KOPT-K1 (cell line): ENCODE data around the gene PWP1.
"Not testable (repeated sequence)": the region's sequence is repeated elsewhere in the genome, so short reads cannot be mapped to it uniquely, and the experiment has no call there.

Experiments
- H3K27ac ChIP-seq: fragments of 200-600 bp; sonication (generic); 2 replicates; pipeline ENCODE4 v1.5.1; 2016; ENCODE audit warnings: antibody characterized with exemption, mild to moderate bottlenecking, low read depth, low read length; ENCODE audit not compliant: poor library complexity, severe bottlenecking
- H3K36me3 ChIP-seq: fragments of 200-600 bp; sonication (generic); 2 replicates; pipeline ENCODE4 v1.5.1; 2017; ENCODE audit warnings: antibody characterized with exemption, mild to moderate bottlenecking, low read length, moderate library complexity; ENCODE audit not compliant: insufficient read depth
- H3K9me3 ChIP-seq: fragments of 200-600 bp; sonication (generic); 2 replicates; pipeline ENCODE4 v1.5.1; 2017; ENCODE audit warnings: antibody characterized with exemption, low read length, mild to moderate bottlenecking; ENCODE audit not compliant: insufficient read depth, poor library complexity, severe bottlenecking

Gene PWP1

DNA sequence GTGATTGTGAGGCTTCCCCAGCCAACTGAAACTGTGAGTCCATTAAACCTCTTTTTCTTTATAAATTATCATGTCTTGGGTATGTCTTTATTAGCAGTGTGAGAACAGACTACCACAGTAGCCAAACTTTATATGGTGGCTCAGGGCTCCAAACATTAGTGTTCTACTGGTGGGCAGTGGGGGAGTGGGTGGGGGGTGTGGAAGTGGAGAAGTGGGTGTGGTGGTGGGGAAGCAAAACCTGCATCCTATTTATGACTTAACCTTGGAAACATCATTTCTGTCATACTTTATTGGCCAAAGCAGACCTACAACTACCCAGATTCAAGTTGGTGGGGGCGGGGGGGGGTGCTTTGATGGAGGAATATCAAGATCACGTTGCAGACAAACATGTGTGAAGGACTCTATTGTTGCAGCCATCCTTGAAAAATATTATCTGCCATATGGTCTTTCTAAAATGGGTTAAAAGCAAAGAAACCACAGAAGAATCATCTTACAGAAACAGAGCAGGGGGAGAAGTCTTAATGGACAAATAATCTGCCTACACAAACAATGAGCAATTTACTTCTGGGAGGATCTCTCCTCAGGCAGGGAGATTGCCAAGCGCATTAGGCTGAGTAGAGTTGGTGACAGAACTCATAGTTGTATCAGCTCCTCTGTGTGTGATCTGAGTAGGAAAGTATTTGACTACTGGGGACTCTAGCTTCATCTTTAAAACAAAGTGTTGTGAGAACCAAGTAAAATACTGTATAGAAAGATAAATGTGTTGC, 1.4 kb upstream of the PWP1 start:
- Histone ChIP-seq H3K36me3 (peaks cover 10% of the 10 kb centered on the region), H3K27ac (no peak overlapping the region), H3K9me3 (no peaks in the 10 kb centered on the region)

- Histone ChIP-seq H3K27ac (peak overlapping the region; percentile 75), H3K36me3 (peaks cover 18% of the 10 kb centered on the region), H3K9me3 (no peaks in the 10 kb centered on the region)
Observed at GRCh38 chr12:107684990-107685359, 624 bp upstream of the PWP1 start.

- not testable (repeated sequence) for H3K27ac ChIP-seq, H3K9me3 ChIP-seq
- H3K36me3 ChIP-seq: peaks cover 100% of the 10 kb centered on the region
Observed at GRCh38 chr12:107695772-107696171, 10.2 kb downstream of the PWP1 start.

GRCh38 chr12:107702106-107702505, 16.5 kb downstream of the PWP1 start:
- no peak overlapping the region for H3K27ac ChIP-seq
- H3K36me3 ChIP-seq: peaks cover 88% of the 10 kb centered on the region
- H3K9me3 ChIP-seq: peaks cover 23% of the 10 kb centered on the region

- peaks cover 86% of the 10 kb centered on the region for H3K36me3 ChIP-seq
- no peak overlapping the region for H3K27ac ChIP-seq
- peaks cover 23% of the 10 kb centered on the region for H3K9me3 ChIP-seq
Observed at GRCh38 chr12:107704041-107704440, 18.4 kb downstream of the PWP1 start.

GRCh38 chr12:107705522-107705921, 19.9 kb downstream of the PWP1 start:
- Histone ChIP-seq H3K36me3 (peaks cover 85% of the 10 kb centered on the region), H3K9me3 (peaks cover 16% of the 10 kb centered on the region)
- not testable (repeated sequence) for H3K27ac ChIP-seq

- Histone ChIP-seq H3K36me3 (peaks cover 76% of the 10 kb centered on the region), H3K27ac (no peak overlapping the region), H3K9me3 (no peaks in the 10 kb centered on the region)
Observed at GRCh38 chr12:107715780-107716179, 30.2 kb downstream of the PWP1 start.

GRCh38 chr12:107718606-107719005, 33.0 kb downstream of the PWP1 start:
- peaks cover 48% of the 10 kb centered on the region for H3K36me3 ChIP-seq
- no peak overlapping the region for H3K27ac ChIP-seq
- peaks cover 3% of the 10 kb centered on the region for H3K9me3 ChIP-seq

DNA sequence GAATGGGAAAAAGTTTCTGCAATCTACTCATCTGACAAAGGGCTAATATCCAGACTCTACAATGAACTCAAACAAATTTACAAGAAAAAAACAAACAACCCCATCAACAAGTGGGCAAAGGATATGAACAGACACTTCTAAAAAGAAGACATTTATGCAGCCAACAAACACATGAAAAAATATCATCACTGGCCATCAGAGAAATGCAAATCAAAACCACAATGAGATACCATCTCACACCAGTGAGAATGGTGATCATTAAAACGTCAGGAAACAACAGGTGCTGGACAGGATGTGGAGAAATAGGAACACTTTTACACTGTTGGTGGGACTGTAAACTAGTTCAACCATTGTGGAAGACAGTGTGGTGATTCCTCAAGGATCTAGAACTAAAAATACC, 41.7 kb downstream of the PWP1 start:
- not testable (repeated sequence) for H3K9me3 ChIP-seq, H3K36me3 ChIP-seq, H3K27ac ChIP-seq

- not testable (repeated sequence) for H3K9me3 ChIP-seq, H3K27ac ChIP-seq, H3K36me3 ChIP-seq
Observed at GRCh38 chr12:107727742-107728141, 42.1 kb downstream of the PWP1 start.

GRCh38 chr12:107730618-107731341, 45.2 kb downstream of the PWP1 start:
- Histone ChIP-seq H3K9me3 (no peaks in the 10 kb centered on the region), H3K36me3 (peaks cover 37% of the 10 kb centered on the region), H3K27ac (no peak overlapping the region)

DNA sequence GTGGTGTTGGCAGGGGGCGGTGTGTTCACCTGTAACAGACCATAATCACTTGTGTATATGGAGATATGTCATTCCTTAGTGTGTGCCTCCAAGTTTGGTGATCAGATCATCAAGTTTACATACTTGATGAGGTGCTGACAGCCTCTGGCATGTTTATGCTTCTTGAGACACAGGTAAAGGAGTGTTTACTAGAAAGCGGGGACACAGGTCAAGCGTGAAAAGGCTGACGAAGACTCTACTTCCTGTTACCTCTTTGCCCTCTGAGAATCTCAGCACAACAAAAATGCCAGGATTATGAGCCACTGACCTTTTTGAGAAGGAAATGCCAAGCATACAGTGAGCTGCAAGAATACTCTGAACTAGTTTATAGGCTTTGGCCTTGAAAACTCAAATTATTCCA, 45.8 kb downstream of the PWP1 start:
- no peak overlapping the region for H3K27ac ChIP-seq
- peaks cover 43% of the 10 kb centered on the region for H3K36me3 ChIP-seq
- no peaks in the 10 kb centered on the region for H3K9me3 ChIP-seq

DNA sequence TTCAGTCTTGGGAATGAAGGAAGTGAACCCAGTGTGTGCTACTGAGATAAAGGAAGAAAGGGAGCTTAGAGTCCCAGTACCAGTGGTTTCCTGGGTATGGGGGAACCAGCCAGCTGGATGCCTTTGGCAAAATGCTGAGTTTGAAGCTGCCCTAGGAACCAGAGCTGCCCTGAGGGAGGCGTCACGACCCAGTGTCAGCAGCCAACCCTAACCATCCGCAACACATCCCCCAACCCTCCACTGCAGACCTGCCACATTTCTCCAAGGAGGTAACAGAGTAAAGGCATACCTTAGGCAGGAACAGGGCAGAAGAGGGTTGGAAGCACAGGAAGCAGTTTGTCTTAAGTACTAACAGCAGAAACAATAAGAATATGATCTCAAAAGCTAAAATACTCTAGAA, 46.8 kb downstream of the PWP1 start:
- H3K9me3 ChIP-seq: no peaks in the 10 kb centered on the region
- H3K36me3 ChIP-seq: peaks cover 53% of the 10 kb centered on the region

DNA sequence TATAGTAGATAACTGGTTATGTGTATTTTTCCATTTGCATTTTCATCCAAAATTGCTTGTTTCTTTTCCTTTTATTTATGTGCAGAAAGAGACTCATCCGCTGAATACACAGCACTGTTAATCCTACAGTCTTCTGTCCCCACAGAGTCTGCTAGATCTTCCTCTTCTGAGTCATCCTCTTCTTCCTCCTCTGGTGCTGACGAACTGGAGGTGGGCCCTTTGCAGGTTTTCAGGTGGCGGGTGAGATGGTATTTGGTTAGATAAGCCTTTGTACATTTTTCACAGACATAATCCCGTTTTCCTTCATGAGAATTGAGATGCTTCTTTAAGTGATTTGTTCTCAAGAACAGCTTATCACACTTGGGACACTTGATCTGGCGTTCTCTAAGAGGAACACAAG, 48.5 kb downstream of the PWP1 start:
- peaks cover 71% of the 10 kb centered on the region for H3K36me3 ChIP-seq
- H3K9me3 ChIP-seq: no peaks in the 10 kb centered on the region
- no peak overlapping the region for H3K27ac ChIP-seq

More for the DNA sequence above, 46.8 kb downstream of the PWP1 start:
- H3K27ac ChIP-seq: no peak overlapping the region

GRCh38 chr12:107735763-107736162, 50.2 kb downstream of the PWP1 start:
- no peaks in the 10 kb centered on the region for H3K9me3 ChIP-seq
- H3K36me3 ChIP-seq: peaks cover 87% of the 10 kb centered on the region

DNA sequence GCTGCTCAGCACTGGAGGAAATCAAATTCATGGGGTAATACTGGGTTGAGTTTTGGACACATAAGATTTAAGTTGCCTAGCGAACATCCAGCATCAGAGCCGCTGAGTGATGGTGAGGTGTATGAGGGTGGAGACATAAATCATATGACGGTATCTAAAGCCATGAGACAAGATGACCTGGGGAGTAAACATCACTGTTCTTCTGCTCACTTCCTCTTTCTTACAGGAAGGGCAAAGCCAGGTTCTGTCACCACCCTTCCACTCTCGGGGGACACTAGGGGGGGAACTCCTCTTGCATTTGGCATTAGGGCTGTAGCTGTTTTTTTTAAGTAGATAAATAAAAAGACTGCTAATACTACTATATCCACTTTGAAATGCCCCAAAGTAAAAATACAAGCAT, 51.3 kb downstream of the PWP1 start:
- Histone ChIP-seq H3K36me3 (peaks cover 98% of the 10 kb centered on the region), H3K9me3 (no peaks in the 10 kb centered on the region), H3K27ac (no peak overlapping the region)

More at GRCh38 chr12:107735763-107736162, 50.2 kb downstream of the PWP1 start:
- no peak overlapping the region for H3K27ac ChIP-seq
